WTC11 (cell line): ENCODE measurements around the gene PITPNM3. TPM values are rescaled to one million over a fixed set of nuclear protein-coding genes. Genes with fewer than 3 reads are reported as not detected.

Experiments used
- ATAC-seq: fragments of 200-7000 bp; cut with Tn5 transposase; 2 replicates; pipeline ENCODE4 v1.10.0; 2021; ENCODE audit warnings: mild to moderate bottlenecking, moderate library complexity
- CTCF ChIA-PET: fragments of 300-600 bp; sonication (Branson Sonifier 250); formaldehyde crosslinking; loops from one replicate; lab custom pipeline; 2021; ENCODE audit warnings: antibody characterized with exemption; lab: Charles Lee
- POLR2A ChIA-PET: fragments of 350-600 bp; sonication (Branson Sonifier 250); formaldehyde crosslinking; loops from one replicate; lab custom pipeline; 2021; ENCODE audit warnings: antibody characterized with exemption; lab: Charles Lee
- DNase-seq: peaks from one replicate; pipeline ENCODE4 v3.0.0; 2021; ENCODE audit warnings: low spot score
- H3K27ac Mint-ChIP-seq: 2 replicates; pipeline ENCODE4 v1.8.0; 2021; ENCODE audit warnings: mixed read lengths
- H3K27me3 Mint-ChIP-seq: 2 replicates; pipeline ENCODE4 v1.8.0; 2021; ENCODE audit warnings: low read depth, mild to moderate bottlenecking, moderate library complexity, mixed read lengths
- H3K36me3 Mint-ChIP-seq: 2 replicates; pipeline ENCODE4 v1.8.0; 2021; ENCODE audit warnings: mixed read lengths
- H3K4me1 Mint-ChIP-seq: 2 replicates; pipeline ENCODE4 v1.8.0; 2022; ENCODE audit warnings: mixed read lengths
- H3K4me3 Mint-ChIP-seq: 2 replicates; pipeline ENCODE4 v1.8.0; 2021; ENCODE audit warnings: mild to moderate bottlenecking, moderate library complexity, mixed read lengths
- H3K9me3 Mint-ChIP-seq: 2 replicates; pipeline ENCODE4 v1.8.0; 2021; ENCODE audit warnings: mixed read lengths
- ARID4B ChIP-seq: sonication (generic); formaldehyde crosslinking; IDR thresholded peaks from 2 replicates; pipeline ENCODE4 v1.8.0; 2023; ENCODE audit warnings: missing genetic modification reagents, mild to moderate bottlenecking, borderline replicate concordance
- ATF2 ChIP-seq: sonication (generic); formaldehyde crosslinking; IDR thresholded peaks from 2 replicates; pipeline ENCODE4 v1.8.1; 2022; ENCODE audit warnings: low read depth, missing genetic modification reagents, borderline replicate concordance
- CDX4 ChIP-seq: fragments of 250-450 bp; sonication (Bioruptor Pico); IDR thresholded peaks from 2 replicates; pipeline ENCODE4 v1.9.0; 2021; ENCODE audit warnings: moderate library complexity, mild to moderate bottlenecking, inconsistent platforms, borderline replicate concordance
- CREM ChIP-seq: sonication (generic); formaldehyde crosslinking; IDR thresholded peaks from 2 replicates; pipeline ENCODE4 v1.8.1; 2022; ENCODE audit warnings: mild to moderate bottlenecking, missing genetic modification reagents, moderate library complexity
- ERG ChIP-seq: fragments of 250-450 bp; sonication (Bioruptor Pico); IDR thresholded peaks from 2 replicates; pipeline ENCODE4 v1.8.0; 2021; ENCODE audit warnings: mild to moderate bottlenecking
- FOXP1 ChIP-seq: sonication (generic); formaldehyde crosslinking; IDR thresholded peaks from 2 replicates; pipeline ENCODE4 v1.8.0; 2022; ENCODE audit warnings: missing genetic modification reagents, mild to moderate bottlenecking, moderate library complexity, borderline replicate concordance
- IRF2 ChIP-seq: sonication (generic); formaldehyde crosslinking; IDR thresholded peaks from 2 replicates; pipeline ENCODE4 v1.8.0; 2022; ENCODE audit warnings: low read depth, missing genetic modification reagents, borderline replicate concordance
- JAZF1 ChIP-seq: fragments of 250-450 bp; sonication (Bioruptor Pico); IDR thresholded peaks from 2 replicates; pipeline ENCODE4 v1.9.0; 2021; ENCODE audit warnings: moderate library complexity, mild to moderate bottlenecking, inconsistent platforms
- NR1H2 ChIP-seq: sonication (generic); formaldehyde crosslinking; IDR thresholded peaks from 2 replicates; pipeline ENCODE4 v1.9.0; 2021; ENCODE audit warnings: mild to moderate bottlenecking, moderate library complexity, missing genetic modification reagents
- OVOL2 ChIP-seq: fragments of 250-450 bp; sonication (Bioruptor Pico); IDR thresholded peaks from 2 replicates; pipeline ENCODE4 v1.9.0; 2021; ENCODE audit warnings: mild to moderate bottlenecking, borderline replicate concordance
- TCF7 ChIP-seq: sonication (generic); formaldehyde crosslinking; IDR thresholded peaks from 2 replicates; pipeline ENCODE4 v1.8.0; 2022; ENCODE audit warnings: mild to moderate bottlenecking, low read depth, missing genetic modification reagents, moderate library complexity
- ZNF121 ChIP-seq: sonication (generic); formaldehyde crosslinking; IDR thresholded peaks from 2 replicates; pipeline ENCODE4 v1.8.0; 2023; ENCODE audit warnings: missing genetic modification reagents
- ZNF396 ChIP-seq: fragments of 250-450 bp; sonication (Bioruptor Pico); IDR thresholded peaks from 2 replicates; pipeline ENCODE4 v1.8.0; 2021; ENCODE audit warnings: mild to moderate bottlenecking, moderate library complexity, borderline replicate concordance
- total RNA-seq: library from RNA; stranded (reverse); gene quantifications from 3 replicates; pipeline ENCODE4 v1.2.3, GENCODE V29; 2021
- TF ChIP-seq, protein P1 (sequence below): fragments of 250-450 bp; sonication (Bioruptor Pico); IDR thresholded peaks from 2 replicates; pipeline ENCODE4 v1.9.0; 2021; ENCODE audit warnings: mild to moderate bottlenecking
- TF ChIP-seq, protein P2 (sequence below): sonication (generic); formaldehyde crosslinking; IDR thresholded peaks from 2 replicates; pipeline ENCODE4 v1.8.1; 2023; ENCODE audit warnings: mild to moderate bottlenecking, moderate library complexity, missing genetic modification reagents
- TF ChIP-seq, protein P3 (sequence below): sonication (generic); formaldehyde crosslinking; IDR thresholded peaks from 2 replicates; pipeline ENCODE4 v1.8.1; 2022; ENCODE audit warnings: mild to moderate bottlenecking, missing genetic modification reagents, moderate library complexity, borderline replicate concordance

Gene PITPNM3
- total RNA-seq, 1 experiment from 2014 or later = 2.8 TPM

DNA sequence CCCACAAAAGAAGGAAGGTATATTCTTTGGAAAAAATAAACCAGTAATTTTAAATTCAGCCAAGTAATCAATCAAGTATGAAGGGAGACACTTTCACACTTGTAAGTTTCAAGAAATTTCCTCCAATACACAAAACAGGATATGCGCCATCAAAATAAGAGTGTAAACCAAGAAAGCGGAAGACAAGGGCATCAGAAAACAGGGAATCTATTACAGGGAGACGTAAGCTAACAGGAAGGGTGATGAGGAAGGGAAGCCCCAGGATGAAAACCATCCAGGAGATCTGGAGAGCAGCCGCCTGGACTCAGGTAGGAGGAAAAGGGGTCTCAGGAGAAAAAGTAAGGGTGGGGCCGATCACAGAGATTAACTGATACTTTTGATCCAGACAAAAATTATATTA is 31.8 kb upstream of the PITPNM3 start (continued):
- TF ChIP-seq ARID4B (CRISPR knock-in tag) (no peak), TCF7 (CRISPR knock-in tag) (no peak), CDX4 (CRISPR knock-in tag) (no peak), ATF2 (CRISPR knock-in tag) (no peak)
- TF ChIP-seq, protein P1, sequence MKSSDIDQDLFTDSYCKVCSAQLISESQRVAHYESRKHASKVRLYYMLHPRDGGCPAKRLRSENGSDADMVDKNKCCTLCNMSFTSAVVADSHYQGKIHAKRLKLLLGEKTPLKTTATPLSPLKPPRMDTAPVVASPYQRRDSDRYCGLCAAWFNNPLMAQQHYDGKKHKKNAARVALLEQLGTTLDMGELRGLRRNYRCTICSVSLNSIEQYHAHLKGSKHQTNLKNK = no peak

DNA sequence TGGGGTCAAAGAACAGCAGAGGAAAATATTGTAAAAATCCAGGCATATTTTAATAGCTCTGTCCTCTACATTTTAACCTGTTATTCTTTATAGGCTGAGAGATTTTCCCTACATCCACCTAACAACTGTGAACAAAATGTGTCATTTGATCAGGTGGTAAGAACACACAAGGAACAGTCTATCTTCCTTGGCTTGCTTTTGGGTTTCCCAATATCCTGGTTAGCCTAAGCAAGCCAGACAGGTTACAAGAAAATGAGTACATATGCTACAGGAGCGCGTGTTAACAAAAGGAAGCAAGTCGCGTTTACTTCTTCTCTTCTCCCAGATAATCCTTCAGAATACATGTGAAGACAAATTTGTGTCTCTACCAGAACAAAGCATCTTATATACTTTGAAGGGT is 31.0 kb upstream of the PITPNM3 start:
- TF ChIP-seq ZNF396 (CRISPR knock-in tag) (no peak), IRF2 (CRISPR knock-in tag) (no peak), NR1H2 (no peak), ERG (CRISPR knock-in tag) (no peak), FOXP1 (CRISPR knock-in tag) (no peak)
- no peak overlapping the region for H3K4me3 Mint-ChIP-seq
- peaks cover 4% of the 10 kb centered on the region for H3K4me1 Mint-ChIP-seq
- POLR2A ChIA-PET = interaction anchor here (0.9 kb wide), 1 partner anchor 12 kb away, joined by 3 read pairs; no protein-coding TSS in a partner anchor
- ATAC-seq (no peak), DNase-seq (no peak)
- no peaks in the 10 kb centered on the region for H3K27me3 Mint-ChIP-seq
- peaks cover 24% of the 10 kb centered on the region for H3K9me3 Mint-ChIP-seq
- CTCF ChIA-PET = interaction anchor here (1.0 to 1.4 kb wide), 2 partner anchors 11 kb away, joined by 3 read pairs; no protein-coding TSS in a partner anchor
- H3K36me3 Mint-ChIP-seq = peaks cover 69% of the 10 kb centered on the region
- H3K27ac Mint-ChIP-seq = no peak overlapping the region

DNA sequence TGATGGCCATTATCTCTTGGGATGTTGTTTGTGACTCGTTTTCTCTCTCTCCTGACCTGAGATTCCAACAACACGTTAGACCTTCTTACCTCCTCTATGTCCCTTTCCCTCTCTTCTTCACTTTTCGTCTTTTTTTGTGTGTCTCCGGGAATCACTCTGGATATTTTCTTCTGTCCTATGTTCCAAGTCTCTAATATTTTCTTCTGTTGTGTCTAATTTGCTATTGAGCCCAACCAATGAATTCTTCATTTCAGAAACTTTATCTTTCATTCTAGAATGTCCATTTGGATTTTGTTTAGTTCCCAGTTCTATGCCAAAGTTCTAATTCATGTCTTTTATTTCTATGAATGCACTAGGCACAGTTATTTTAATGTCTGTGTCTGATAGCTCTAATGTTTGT is 27.1 kb upstream of the PITPNM3 start:
- peaks cover 10% of the 10 kb centered on the region for H3K4me1 Mint-ChIP-seq
- H3K9me3 Mint-ChIP-seq = peaks cover 30% of the 10 kb centered on the region
- H3K36me3 Mint-ChIP-seq = peaks cover 67% of the 10 kb centered on the region
- no peaks in the 10 kb centered on the region for H3K27me3 Mint-ChIP-seq
- no peak for DNase-seq
- no peak for ATAC-seq
- CTCF ChIA-PET = no interaction called here
- POLR2A ChIA-PET = no interaction called here
- H3K27ac Mint-ChIP-seq = no peak overlapping the region
- no peak overlapping the region for H3K4me3 Mint-ChIP-seq
- TF ChIP-seq CREM (CRISPR knock-in tag) (no peak), ERG (CRISPR knock-in tag) (no peak), ZNF121 (CRISPR knock-in tag) (no peak), JAZF1 (CRISPR knock-in tag) (no peak), ZNF396 (CRISPR knock-in tag) (no peak), OVOL2 (CRISPR knock-in tag) (no peak)
- TF ChIP-seq, protein P1 = no peak
- TF ChIP-seq, protein P2, sequence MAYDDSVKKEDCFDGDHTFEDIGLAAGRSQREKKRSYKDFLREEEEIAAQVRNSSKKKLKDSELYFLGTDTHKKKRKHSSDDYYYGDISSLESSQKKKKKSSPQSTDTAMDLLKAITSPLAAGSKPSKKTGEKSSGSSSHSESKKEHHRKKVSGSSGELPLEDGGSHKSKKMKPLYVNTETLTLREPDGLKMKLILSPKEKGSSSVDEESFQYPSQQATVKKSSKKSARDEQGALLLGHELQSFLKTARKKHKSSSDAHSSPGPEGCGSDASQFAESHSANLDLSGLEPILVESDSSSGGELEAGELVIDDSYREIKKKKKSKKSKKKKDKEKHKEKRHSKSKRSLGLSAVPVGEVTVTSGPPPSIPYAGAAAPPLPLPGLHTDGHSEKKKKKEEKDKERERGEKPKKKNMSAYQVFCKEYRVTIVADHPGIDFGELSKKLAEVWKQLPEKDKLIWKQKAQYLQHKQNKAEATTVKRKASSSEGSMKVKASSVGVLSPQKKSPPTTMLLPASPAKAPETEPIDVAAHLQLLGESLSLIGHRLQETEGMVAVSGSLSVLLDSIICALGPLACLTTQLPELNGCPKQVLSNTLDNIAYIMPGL (CRISPR knock-in tag) = no peak
- TF ChIP-seq, protein P3, sequence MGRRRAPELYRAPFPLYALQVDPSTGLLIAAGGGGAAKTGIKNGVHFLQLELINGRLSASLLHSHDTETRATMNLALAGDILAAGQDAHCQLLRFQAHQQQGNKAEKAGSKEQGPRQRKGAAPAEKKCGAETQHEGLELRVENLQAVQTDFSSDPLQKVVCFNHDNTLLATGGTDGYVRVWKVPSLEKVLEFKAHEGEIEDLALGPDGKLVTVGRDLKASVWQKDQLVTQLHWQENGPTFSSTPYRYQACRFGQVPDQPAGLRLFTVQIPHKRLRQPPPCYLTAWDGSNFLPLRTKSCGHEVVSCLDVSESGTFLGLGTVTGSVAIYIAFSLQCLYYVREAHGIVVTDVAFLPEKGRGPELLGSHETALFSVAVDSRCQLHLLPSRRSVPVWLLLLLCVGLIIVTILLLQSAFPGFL (CRISPR knock-in tag) = no peak
